Gastroesophageal sphincter (tissue), 4 donors: ENCODE results near the gene GALNTL6. TPM values are rescaled to one million over a fixed set of nuclear protein-coding genes. Genes with fewer than 3 reads are reported as not detected.

ENCODE experiments used
- ATAC-seq: fragments of 150-250 bp; one replicate; pipeline ENCODE4 v1.9.1; 2016; ENCODE audit warnings: mild to moderate bottlenecking, moderate library complexity
- H3K27ac ChIP-seq, 4 donors: fragments of 200-600 bp; sonication (generic) in 3 of 4; 1 replicate in 3 of 4; 2 replicates in 1 of 4; pipeline ENCODE4 v1.5.1; 2016 to 2019
- H3K27me3 ChIP-seq: fragments of 200-600 bp; sonication (generic); one replicate; pipeline ENCODE4 v1.5.1; 2019
- H3K36me3 ChIP-seq, 2 donors: fragments of 200-600 bp; sonication (generic); one replicate each; pipeline ENCODE4 v1.5.1; 2019; ENCODE audit warnings: control low read depth in 1 of 2
- H3K4me1 ChIP-seq, 3 donors: fragments of 200-600 bp; sonication (generic); 1 replicate in 2 of 3; 2 replicates in 1 of 3; pipeline ENCODE4 v1.5.1; 2016 to 2019; ENCODE audit warnings: control low read depth in 2 of 3
- H3K4me3 ChIP-seq, 2 donors: fragments of 200-600 bp; sonication (generic); one replicate each; pipeline ENCODE4 v1.5.1; 2019; ENCODE audit warnings: mild to moderate bottlenecking in 1 of 2, moderate library complexity in 1 of 2
- H3K9me3 ChIP-seq, 3 donors: fragments of 200-600 bp; sonication (generic); one replicate each; pipeline ENCODE4 v1.5.1; 2017 to 2019; ENCODE audit warnings: control low read depth in 2 of 3
- EP300 ChIP-seq: sonication (generic); formaldehyde crosslinking; IDR thresholded peaks from one replicate; pipeline ENCODE4 v1.6.1; 2017; ENCODE audit warnings: antibody characterized with exemption, mild to moderate bottlenecking
- POLR2A ChIP-seq, 2 donors: fragments of 450-650 bp; IDR thresholded peaks; one replicate each; pipeline ENCODE4 v1.6.1; 2017; ENCODE audit warnings: antibody characterized with exemption in 2 of 2, mild to moderate bottlenecking in 2 of 2, moderate library complexity in 1 of 2
- POLR2AphosphoS5 ChIP-seq: sonication (generic); formaldehyde crosslinking; IDR thresholded peaks from one replicate; pipeline ENCODE4 v1.6.1; 2017; ENCODE audit warnings: antibody characterized with exemption
- WGBS, 2 donors: methylation state at CpG; one replicate each; pipeline ENCODE4 v1.1.5; 2018; ENCODE audit warnings: low coverage in 1 of 2; 5-methylcytosine and 5-hydroxymethylcytosine counted together
- total RNA-seq, 4 donors: library from RNA; depleted of rRNA; stranded (reverse); fragments of >200 nt; gene quantifications; one replicate each; pipeline ENCODE4 v1.1.0, GENCODE V29; 2016
- TF ChIP-seq, protein P1 (sequence below), 4 experiments: fragments of 200-600 bp in 2 of 4; fragments of 450-650 bp in 2 of 4; sonication (generic) in 1 of 4; IDR thresholded peaks; one replicate each; pipeline ENCODE4 v1.5.1; 2017 to 2019; ENCODE audit warnings: antibody characterized with exemption in 4 of 4, mild to moderate bottlenecking in 2 of 4, moderate library complexity in 2 of 4

Gene GALNTL6
- total RNA-seq, 4 donors from 2014 or later = not detected

DNA sequence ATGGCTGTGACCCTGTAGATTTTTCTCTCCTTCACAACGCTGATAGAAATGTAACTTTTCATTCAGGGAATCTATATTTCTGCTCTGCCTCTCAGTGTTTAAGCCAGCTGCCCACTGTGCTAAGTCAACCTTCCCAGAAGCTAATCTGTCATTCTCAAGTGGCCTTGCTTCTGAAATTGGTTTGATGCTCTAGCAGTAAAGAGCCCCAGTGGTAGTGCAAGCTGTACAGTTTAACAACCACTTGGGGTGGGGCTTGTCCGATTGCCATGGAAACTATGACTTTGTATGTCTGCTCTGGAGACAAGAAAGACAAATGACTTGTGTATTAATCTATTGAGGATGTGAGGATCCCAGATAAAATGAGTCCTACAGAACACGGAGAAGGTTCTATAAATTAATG, 734.5 kb downstream of the GALNTL6 start:
- no peaks in the 10 kb centered on the region for H3K27me3 ChIP-seq
- no peaks in the 10 kb centered on the region for H3K9me3 ChIP-seq
- ATAC-seq = no peak
- no peaks in the 10 kb centered on the region for H3K4me1 ChIP-seq
- H3K4me3 ChIP-seq = no peak overlapping the region
- TF ChIP-seq EP300 (no peak), POLR2AphosphoS5 (no peak), POLR2A (IDR thresholded peaks at IDR 0.05) (no peak)
- TF ChIP-seq, protein P1, sequence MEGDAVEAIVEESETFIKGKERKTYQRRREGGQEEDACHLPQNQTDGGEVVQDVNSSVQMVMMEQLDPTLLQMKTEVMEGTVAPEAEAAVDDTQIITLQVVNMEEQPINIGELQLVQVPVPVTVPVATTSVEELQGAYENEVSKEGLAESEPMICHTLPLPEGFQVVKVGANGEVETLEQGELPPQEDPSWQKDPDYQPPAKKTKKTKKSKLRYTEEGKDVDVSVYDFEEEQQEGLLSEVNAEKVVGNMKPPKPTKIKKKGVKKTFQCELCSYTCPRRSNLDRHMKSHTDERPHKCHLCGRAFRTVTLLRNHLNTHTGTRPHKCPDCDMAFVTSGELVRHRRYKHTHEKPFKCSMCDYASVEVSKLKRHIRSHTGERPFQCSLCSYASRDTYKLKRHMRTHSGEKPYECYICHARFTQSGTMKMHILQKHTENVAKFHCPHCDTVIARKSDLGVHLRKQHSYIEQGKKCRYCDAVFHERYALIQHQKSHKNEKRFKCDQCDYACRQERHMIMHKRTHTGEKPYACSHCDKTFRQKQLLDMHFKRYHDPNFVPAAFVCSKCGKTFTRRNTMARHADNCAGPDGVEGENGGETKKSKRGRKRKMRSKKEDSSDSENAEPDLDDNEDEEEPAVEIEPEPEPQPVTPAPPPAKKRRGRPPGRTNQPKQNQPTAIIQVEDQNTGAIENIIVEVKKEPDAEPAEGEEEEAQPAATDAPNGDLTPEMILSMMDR (IDR thresholded peaks at IDR 0.05) = no peak
- 52 to 83% methylated on average over 3 of the region's 3 CpGs for WGBS, 2 donors
- H3K36me3 ChIP-seq = no peaks in the 10 kb centered on the region
- H3K27ac ChIP-seq = no peak overlapping the region

DNA sequence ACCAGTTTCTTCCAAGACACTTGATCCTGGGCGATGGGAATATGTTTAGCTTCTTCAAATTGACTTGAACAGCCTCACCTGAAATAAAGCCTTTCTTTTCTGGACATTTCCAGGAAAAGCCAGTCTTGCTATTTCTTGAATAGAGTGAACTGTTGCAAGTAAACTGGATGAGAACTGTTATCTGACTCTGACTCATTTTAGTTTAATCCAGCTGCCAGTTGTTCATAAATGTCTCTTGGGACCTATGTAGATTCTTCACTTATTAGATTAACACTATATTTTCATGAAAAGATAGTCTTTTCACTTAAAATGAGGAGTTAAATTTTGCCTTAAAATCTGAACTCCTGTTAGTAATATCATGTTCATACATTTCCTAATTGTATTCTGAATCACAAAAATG, 740.0 kb downstream of the GALNTL6 start:
- no peak for ATAC-seq
- WGBS, 2 donors = 81 to 100% methylated on average over 1 of the region's 1 CpG
- no peak overlapping the region for H3K4me3 ChIP-seq
- no peaks in the 10 kb centered on the region for H3K36me3 ChIP-seq
- TF ChIP-seq EP300 = no peak
- no peak for TF ChIP-seq POLR2AphosphoS5
- TF ChIP-seq, protein P1 (IDR thresholded peaks at IDR 0.05) = no peak
- TF ChIP-seq POLR2A (IDR thresholded peaks at IDR 0.05) = no peak
- no peaks in the 10 kb centered on the region for H3K9me3 ChIP-seq
- no peaks in the 10 kb centered on the region for H3K27me3 ChIP-seq
- no peaks in the 10 kb centered on the region for H3K4me1 ChIP-seq
- H3K27ac ChIP-seq = no peak overlapping the region

DNA sequence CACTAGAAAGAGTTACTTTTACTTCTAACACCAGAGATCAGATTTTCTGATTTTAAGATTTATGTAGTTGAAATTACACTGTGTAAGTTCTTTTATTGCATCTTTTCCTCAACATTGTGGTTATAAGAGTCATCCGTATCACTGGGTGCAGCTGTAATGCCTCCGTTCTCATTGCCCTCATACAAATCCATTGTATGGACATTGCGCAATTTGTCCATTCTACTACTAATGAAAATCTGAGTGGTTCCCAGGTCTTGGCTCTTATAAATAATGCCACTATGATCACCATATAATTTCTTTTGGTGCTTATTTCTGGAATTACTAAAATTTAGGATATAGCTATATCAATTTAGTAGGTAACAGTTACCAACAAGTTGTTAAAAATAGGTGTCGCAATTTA, 741.4 kb downstream of the GALNTL6 start:
- 100% methylated on average over 3 to 4 of the region's 4 CpGs for WGBS, 2 donors
- no peaks in the 10 kb centered on the region for H3K4me1 ChIP-seq

DNA sequence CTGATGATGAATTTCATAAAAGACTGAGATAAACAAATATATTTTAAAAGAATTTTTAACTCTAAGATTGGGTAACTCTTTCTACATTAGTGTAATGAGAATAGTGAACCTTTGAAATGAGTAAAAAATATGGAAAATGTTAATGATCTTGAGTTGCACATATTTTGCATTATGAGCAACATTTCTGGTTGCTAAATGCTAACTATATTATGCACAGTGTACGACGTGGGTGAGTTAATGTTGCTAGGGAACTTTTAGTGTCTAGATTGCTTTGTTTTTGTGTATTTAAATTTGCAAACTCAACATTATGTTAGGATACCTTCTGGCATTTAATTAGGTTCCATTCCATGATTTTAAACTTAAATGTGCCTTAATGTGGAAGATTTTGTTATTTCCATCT, 742.5 kb downstream of the GALNTL6 start:
- Histone ChIP-seq H3K27me3 (no peaks in the 10 kb centered on the region), H3K36me3 (no peaks in the 10 kb centered on the region), H3K4me3 (no peak overlapping the region), H3K4me1 (no peaks in the 10 kb centered on the region), H3K9me3 (no peaks in the 10 kb centered on the region), H3K27ac (no peak overlapping the region)
- 80 to 89% methylated on average over 1 to 2 of the region's 2 CpGs for WGBS, 2 donors
- TF ChIP-seq POLR2AphosphoS5 = no peak
- TF ChIP-seq POLR2A (IDR thresholded peaks at IDR 0.05) = no peak
- TF ChIP-seq EP300 = no peak
- ATAC-seq = no peak

More for the DNA sequence above, 741.4 kb downstream of the GALNTL6 start:
- no peak for ATAC-seq
- Histone ChIP-seq H3K27me3 (no peaks in the 10 kb centered on the region), H3K27ac (no peak overlapping the region), H3K9me3 (no peaks in the 10 kb centered on the region), H3K36me3 (no peaks in the 10 kb centered on the region), H3K4me3 (no peak overlapping the region)
- TF ChIP-seq POLR2AphosphoS5 = no peak
- no peak for TF ChIP-seq EP300
- TF ChIP-seq, protein P1 (IDR thresholded peaks at IDR 0.05) = no peak
- no peak for TF ChIP-seq POLR2A (IDR thresholded peaks at IDR 0.05)

DNA sequence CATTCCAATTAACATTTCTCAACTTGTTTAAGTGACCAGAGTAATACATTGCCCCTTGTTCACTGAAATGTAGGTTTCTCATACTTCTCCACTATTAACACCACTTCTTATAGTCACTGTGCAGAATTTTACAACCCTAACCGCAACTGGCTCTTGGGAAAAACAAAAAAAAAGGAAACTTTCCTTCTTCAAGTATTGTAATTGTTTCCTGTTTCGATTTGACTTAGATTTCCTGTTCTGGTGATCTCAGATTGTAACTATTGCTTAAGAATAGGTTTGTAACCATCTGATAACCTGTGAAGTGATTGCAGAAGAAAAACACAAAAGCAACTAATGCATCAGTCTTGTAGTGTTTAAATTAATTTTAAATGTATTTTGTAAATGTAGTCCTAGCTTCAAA, 760.7 kb downstream of the GALNTL6 start:
- Histone ChIP-seq H3K4me3 (no peak overlapping the region), H3K27ac (no peak overlapping the region), H3K27me3 (no peaks in the 10 kb centered on the region), H3K9me3 (no peaks in the 10 kb centered on the region), H3K36me3 (no peaks in the 10 kb centered on the region), H3K4me1 (no peaks in the 10 kb centered on the region)
- WGBS, 2 donors = 52 to 82% methylated on average over 2 of the region's 2 CpGs
- no peak for ATAC-seq
- TF ChIP-seq EP300 = no peak
- TF ChIP-seq POLR2A (IDR thresholded peaks at IDR 0.05) = no peak
- TF ChIP-seq, protein P1 (IDR thresholded peaks at IDR 0.05) = no peak
- TF ChIP-seq POLR2AphosphoS5 = no peak
